DND-41 (cell line): ENCODE data around the gene ABI3BP.

Source experiments
- CTCF ChIP-seq: IDR thresholded peaks from 2 replicates; pipeline ENCODE4 v1.5.1; 2012; ENCODE audit warnings: borderline replicate concordance, low read length, moderate library complexity, mild to moderate bottlenecking; ENCODE audit not compliant: poor library complexity, severe bottlenecking; ENCODE audit errors: extremely low read depth
- EZH2 ChIP-seq: IDR thresholded peaks from 3 replicates; pipeline ENCODE4 v1.6.1; 2012; ENCODE audit warnings: borderline replicate concordance, low read depth, mild to moderate bottlenecking, moderate library complexity, low read length, inconsistent platforms; ENCODE audit not compliant: severe bottlenecking

- TF ChIP-seq CTCF (no peak), EZH2 (no peak)
Observed at GRCh38 chr3:100994809-100995208, 1.6 kb upstream of the ABI3BP start.
